ENCODE measurements around the gene MB. TPM values are rescaled to one million over a fixed set of nuclear protein-coding genes. Genes with fewer than 3 reads are reported as not detected.

MB gene
- total RNA-seq, 3 donors from 2014 or later, result 0.48 to 13.1 (median 10.0) TPM

GRCh38 chr22:35572556-35572955, 44.6 kb downstream of the MB start:
- TF ChIP-seq CTCF (IDR thresholded peaks at IDR 0.05), result no peak
- no peak for TF ChIP-seq POLR2A (IDR thresholded peaks at IDR 0.05)
- TF ChIP-seq POLR2AphosphoS5 (IDR thresholded peaks at IDR 0.05), result no peak
- H3K4me3 ChIP-seq, result no peak overlapping the region
- intact Hi-C loops (cut with DNase I; ENCODE audit: low total_unique reads), result no loop called here
- no peaks in the 10 kb centered on the region for H3K4me1 ChIP-seq
- H3K27me3 ChIP-seq, result no peaks in the 10 kb centered on the region
- no peak for DNase-seq (ENCODE audit: low spot score in 2 of 2)
- no peaks in the 10 kb centered on the region for H3K36me3 ChIP-seq
- no peaks in the 10 kb centered on the region for H3K9me3 ChIP-seq
- no peak overlapping the region for H3K27ac ChIP-seq

DNA sequence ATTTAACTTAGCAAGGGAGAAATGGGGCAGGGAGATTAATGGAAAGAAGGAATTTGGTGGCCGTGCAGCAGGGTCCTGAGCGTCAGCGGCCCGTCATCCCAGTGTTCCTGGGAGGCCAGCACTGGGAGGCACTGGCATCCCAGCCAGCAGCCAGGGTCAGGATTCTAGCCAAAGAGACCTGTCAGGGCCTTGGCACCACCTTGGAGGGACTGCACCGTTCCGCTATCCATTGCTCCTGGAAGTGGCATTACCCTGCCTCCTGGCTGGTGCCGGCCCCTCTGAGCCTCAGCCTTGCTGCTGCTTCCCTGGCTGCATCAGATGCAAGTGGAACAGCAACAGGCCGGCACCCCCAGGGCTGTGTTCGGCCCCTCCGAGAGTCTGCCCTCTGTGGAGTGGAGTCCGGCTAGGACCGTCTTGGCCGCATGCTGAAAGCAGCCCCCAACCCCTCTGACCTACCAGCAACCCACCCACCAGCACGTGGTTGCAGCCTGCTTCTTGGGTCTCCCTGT, 46.4 kb downstream of the MB start:
- Histone ChIP-seq H3K36me3 (no peaks in the 10 kb centered on the region), H3K9me3 (no peaks in the 10 kb centered on the region), H3K27me3 (no peaks in the 10 kb centered on the region), H3K4me1 (peaks cover 0 to 2% of the 10 kb centered on the region in 2 donors), H3K4me3 (no peak overlapping the region), H3K27ac (no peak overlapping the region)
- intact Hi-C loops (cut with DNase I; ENCODE audit: low total_unique reads), result no loop called here
- TF ChIP-seq POLR2AphosphoS5 (IDR thresholded peaks at IDR 0.05), result no peak
- DNase-seq (ENCODE audit: low spot score in 2 of 2), result no peak

- Histone ChIP-seq H3K9me3 (no peaks in the 10 kb centered on the region), H3K27ac (no peak overlapping the region), H3K4me3 (no peak overlapping the region), H3K36me3 (no peaks in the 10 kb centered on the region), H3K27me3 (no peaks in the 10 kb centered on the region), H3K4me1 (peaks cover 5 to 7% of the 10 kb centered on the region in 2 donors)
- no peak for DNase-seq (ENCODE audit: low spot score in 2 of 2)
- TF ChIP-seq CTCF (IDR thresholded peaks at IDR 0.05) (no peak), POLR2A (IDR thresholded peaks at IDR 0.05) (no peak), POLR2AphosphoS5 (IDR thresholded peaks at IDR 0.05) (no peak)
- intact Hi-C loops (cut with DNase I; ENCODE audit: low total_unique reads), result no loop called here
Observed at GRCh38 chr22:35569916-35570315, 47.2 kb downstream of the MB start.

DNA sequence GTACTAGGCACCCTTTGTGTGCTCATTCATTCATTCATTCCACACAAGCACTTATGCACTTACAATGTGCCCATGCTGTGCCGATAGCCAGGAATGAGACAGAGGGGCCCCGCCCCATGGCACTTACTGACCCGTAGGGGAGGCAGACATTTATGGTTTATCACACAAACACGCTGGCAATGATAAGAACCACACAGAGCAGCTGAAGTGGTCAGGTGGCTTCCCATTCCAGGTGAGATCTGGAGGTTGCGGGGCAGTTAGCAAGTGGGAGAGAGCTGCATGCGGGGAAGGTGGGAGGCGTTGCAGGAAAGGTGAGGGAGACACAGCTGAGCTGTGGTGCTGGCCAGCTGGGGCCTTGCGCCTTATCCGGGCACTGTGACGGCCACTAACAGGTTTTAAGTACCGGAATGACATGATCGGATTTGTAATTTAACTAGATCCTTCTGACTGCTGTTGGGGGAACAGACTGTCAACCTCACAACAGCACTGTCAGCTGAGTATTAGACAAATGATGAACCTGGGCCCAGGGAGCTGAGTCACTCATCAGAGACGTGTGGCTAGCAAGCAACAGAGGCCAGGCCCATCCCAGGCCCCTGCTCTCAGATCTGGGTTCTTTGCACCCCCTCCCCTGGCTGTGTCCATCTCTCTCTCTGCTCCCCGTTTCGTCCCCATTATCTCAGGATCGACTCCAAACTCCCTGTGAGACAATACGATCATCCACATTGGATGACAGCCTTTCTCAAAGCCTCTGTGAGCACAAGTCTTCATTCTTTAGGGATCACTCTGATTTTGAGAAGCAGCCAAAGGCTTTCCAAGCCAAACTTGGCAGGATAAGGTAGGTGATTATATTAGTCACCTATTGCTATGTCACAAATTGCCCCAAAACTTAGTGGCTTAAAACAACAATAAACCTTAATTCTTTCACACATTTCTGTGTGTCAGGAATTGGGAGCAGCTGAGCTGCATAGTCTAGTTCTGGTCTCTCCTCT, 48.1 kb downstream of the MB start:
- Histone ChIP-seq H3K9me3 (no peaks in the 10 kb centered on the region), H3K4me3 (no peak overlapping the region), H3K27ac (peak overlapping the region in 1 of 2 donors; percentile 32), H3K36me3 (no peaks in the 10 kb centered on the region), H3K4me1 (peaks cover 5 to 7% of the 10 kb centered on the region in 2 donors), H3K27me3 (no peaks in the 10 kb centered on the region)
- intact Hi-C loops (cut with DNase I; ENCODE audit: low total_unique reads), result no loop called here
- no peak for TF ChIP-seq POLR2AphosphoS5 (IDR thresholded peaks at IDR 0.05)
- no peak for TF ChIP-seq POLR2A (IDR thresholded peaks at IDR 0.05)
- TF ChIP-seq CTCF (IDR thresholded peaks at IDR 0.05), result no peak
- DNase-seq (ENCODE audit: low spot score in 2 of 2), result no peak

- Histone ChIP-seq H3K36me3 (no peaks in the 10 kb centered on the region), H3K4me1 (peaks cover 5 to 7% of the 10 kb centered on the region in 2 donors), H3K27me3 (no peaks in the 10 kb centered on the region), H3K9me3 (no peaks in the 10 kb centered on the region), H3K27ac (no peak overlapping the region), H3K4me3 (no peak overlapping the region)
- intact Hi-C loops (cut with DNase I; ENCODE audit: low total_unique reads), result no loop called here
- TF ChIP-seq POLR2AphosphoS5 (IDR thresholded peaks at IDR 0.05) (no peak), CTCF (IDR thresholded peaks at IDR 0.05) (no peak), POLR2A (IDR thresholded peaks at IDR 0.05) (no peak)
- no peak for DNase-seq (ENCODE audit: low spot score in 2 of 2)
Observed at GRCh38 chr22:35567351-35568141, 49.6 kb downstream of the MB start.

Measured in breast epithelium (tissue), 4 donors.